Muscle layer of duodenum (tissue), 2 donors: ENCODE measurements around the gene FAM234A.

Source experiments
- H3K27ac ChIP-seq: one replicate; pipeline ENCODE4 v1.7.0; 2013; ENCODE audit warnings: mild to moderate bottlenecking, low read length
- H3K27me3 ChIP-seq: one replicate; pipeline ENCODE4 v1.7.0; 2013; ENCODE audit warnings: low read depth, mild to moderate bottlenecking, control low read depth, low read length
- H3K36me3 ChIP-seq, 2 donors: one replicate each; pipeline ENCODE4 v1.7.0; 2013; ENCODE audit warnings: low read length in 2 of 2, control low read depth in 1 of 2, mild to moderate bottlenecking in 1 of 2; ENCODE audit not compliant: insufficient read depth in 2 of 2, control insufficient read depth in 1 of 2
- H3K4me1 ChIP-seq, 2 donors: one replicate each; pipeline ENCODE4 v1.7.0; 2013; ENCODE audit warnings: low read length in 2 of 2, mild to moderate bottlenecking in 2 of 2, control low read depth in 1 of 2, moderate library complexity in 1 of 2; ENCODE audit not compliant: insufficient read depth in 2 of 2, control insufficient read depth in 1 of 2
- H3K4me3 ChIP-seq, 2 donors: one replicate each; pipeline ENCODE4 v1.7.0; 2013; ENCODE audit warnings: low read length in 2 of 2, low read depth in 1 of 2, mild to moderate bottlenecking in 1 of 2
- H3K9me3 ChIP-seq, 2 donors: one replicate each; pipeline ENCODE4 v1.7.0; 2013; ENCODE audit warnings: low read length in 2 of 2, control low read depth in 1 of 2, mild to moderate bottlenecking in 1 of 2; ENCODE audit not compliant: control insufficient read depth in 1 of 2
- donor health status: healthy.

Gene FAM234A

DNA sequence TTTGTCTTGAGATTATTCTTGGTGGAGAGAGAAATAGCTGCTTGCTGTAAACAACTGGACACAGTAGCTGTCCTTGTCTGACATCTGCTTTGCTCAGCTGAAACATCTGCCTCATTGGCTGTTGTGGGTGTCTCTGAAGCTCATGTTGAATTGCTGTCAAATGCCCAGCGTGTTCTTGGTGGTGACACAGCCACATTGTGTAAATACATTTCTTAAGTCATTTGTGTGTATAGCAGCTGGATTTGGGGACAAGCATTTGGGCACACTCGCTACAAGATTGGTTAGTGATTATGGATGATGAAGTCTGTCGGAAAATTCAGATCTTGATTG, 5.3 kb downstream of the FAM234A start:
- Histone ChIP-seq H3K4me3 (no peak overlapping the region), H3K27ac (peak overlapping the region; percentile 52), H3K4me1 (peaks cover 6 to 12% of the 10 kb centered on the region in 2 donors), H3K36me3 (peaks cover 0 to 4% of the 10 kb centered on the region in 2 donors), H3K9me3 (no peaks in the 10 kb centered on the region), H3K27me3 (no peaks in the 10 kb centered on the region)

DNA sequence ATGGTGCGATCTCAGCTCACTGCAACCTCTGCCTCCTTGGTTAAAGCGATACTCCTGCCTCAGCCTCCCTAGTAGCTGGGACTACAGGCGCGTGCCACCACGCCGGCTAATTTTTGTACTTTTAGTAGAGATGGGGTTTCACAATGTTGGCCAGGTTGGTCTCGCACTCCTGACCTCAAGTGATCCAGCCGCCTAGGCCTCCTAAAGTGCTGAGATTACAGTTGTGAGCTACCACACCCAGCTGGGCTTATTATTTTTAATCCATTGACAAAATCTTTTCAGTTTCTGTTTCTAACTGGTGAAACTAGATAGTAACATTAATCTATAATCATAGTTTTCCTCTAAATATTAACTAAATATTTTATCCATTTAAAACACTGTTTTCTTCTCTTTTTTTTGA, 5.9 kb downstream of the FAM234A start:
- peaks cover 6 to 12% of the 10 kb centered on the region in 2 donors for H3K4me1 ChIP-seq
- peak overlapping the region; percentile 4 for H3K27ac ChIP-seq

GRCh38 chr16:242281-242680, 7.7 kb downstream of the FAM234A start:
- Histone ChIP-seq H3K9me3 (no peaks in the 10 kb centered on the region), H3K36me3 (no peaks in the 10 kb centered on the region), H3K27me3 (no peaks in the 10 kb centered on the region), H3K4me1 (peaks cover 6 to 12% of the 10 kb centered on the region in 2 donors), H3K4me3 (no peak overlapping the region), H3K27ac (peak overlapping the region; percentile 3)

More for the DNA sequence above, 5.9 kb downstream of the FAM234A start:
- Histone ChIP-seq H3K9me3 (no peaks in the 10 kb centered on the region), H3K27me3 (no peaks in the 10 kb centered on the region), H3K4me3 (no peak overlapping the region), H3K36me3 (no peaks in the 10 kb centered on the region)

DNA sequence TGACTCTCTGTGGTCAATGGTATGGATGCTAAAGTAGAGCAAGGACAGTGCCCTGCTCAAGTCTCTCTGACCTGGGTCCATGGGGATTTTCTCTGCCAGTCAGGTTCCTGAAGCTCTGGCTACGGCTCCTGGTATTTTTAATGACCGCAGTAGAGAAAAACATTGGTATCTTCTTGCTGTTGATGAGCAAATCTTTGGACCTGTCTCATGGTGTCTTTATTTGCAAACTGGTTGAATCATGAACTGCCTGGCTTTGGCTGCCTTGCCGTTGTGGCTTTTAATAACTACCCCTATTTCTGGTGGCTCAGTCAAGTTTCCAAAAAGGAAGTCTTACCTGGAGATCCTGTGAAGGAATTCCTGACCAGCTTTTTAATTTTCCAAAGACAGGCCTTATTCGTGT, 8.7 kb downstream of the FAM234A start:
- no peaks in the 10 kb centered on the region for H3K36me3 ChIP-seq
- no peaks in the 10 kb centered on the region for H3K9me3 ChIP-seq
- no peak overlapping the region for H3K4me3 ChIP-seq
- H3K27me3 ChIP-seq = no peaks in the 10 kb centered on the region
- peaks cover 6 to 12% of the 10 kb centered on the region in 2 donors for H3K4me1 ChIP-seq
- H3K27ac ChIP-seq = peak overlapping the region; percentile 23

GRCh38 chr16:245105-245504, 10.5 kb downstream of the FAM234A start:
- no peaks in the 10 kb centered on the region for H3K27me3 ChIP-seq

GRCh38 chr16:247027-247426, 12.4 kb downstream of the FAM234A start:
- Histone ChIP-seq H3K4me1 (no peaks in the 10 kb centered on the region), H3K9me3 (no peaks in the 10 kb centered on the region), H3K27ac (no peak overlapping the region), H3K27me3 (no peaks in the 10 kb centered on the region), H3K36me3 (peaks cover 0 to 15% of the 10 kb centered on the region in 2 donors), H3K4me3 (no peak overlapping the region)

More at GRCh38 chr16:245105-245504, 10.5 kb downstream of the FAM234A start:
- no peaks in the 10 kb centered on the region for H3K9me3 ChIP-seq
- no peak overlapping the region for H3K27ac ChIP-seq
- H3K4me3 ChIP-seq = no peak overlapping the region
- H3K4me1 ChIP-seq = peaks cover 2 to 6% of the 10 kb centered on the region in 2 donors
- H3K36me3 ChIP-seq = peaks cover 0 to 2% of the 10 kb centered on the region in 2 donors

DNA sequence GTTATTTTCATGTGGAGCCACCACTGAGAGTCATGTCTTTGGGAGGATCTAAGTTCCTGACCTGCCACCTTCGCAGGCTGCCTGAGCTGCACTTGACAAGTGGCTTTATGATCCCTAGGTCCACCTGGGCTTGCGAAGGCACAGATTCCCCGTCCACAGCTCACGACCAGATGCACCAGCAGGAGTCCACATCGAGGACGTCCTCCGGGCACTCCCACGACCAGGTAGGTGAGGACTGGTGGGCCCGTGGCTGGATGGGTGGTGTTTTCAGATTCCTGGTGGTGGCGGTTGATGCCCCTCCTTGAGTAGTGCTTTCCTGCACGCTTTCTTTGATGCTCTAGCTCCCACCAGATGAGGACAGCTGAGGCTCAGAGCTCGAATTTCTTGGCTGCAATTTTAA, 14.8 kb downstream of the FAM234A start:
- H3K4me1 ChIP-seq = no peaks in the 10 kb centered on the region
- H3K4me3 ChIP-seq = no peak overlapping the region
- H3K27me3 ChIP-seq = no peaks in the 10 kb centered on the region
- H3K36me3 ChIP-seq = peaks cover 0 to 28% of the 10 kb centered on the region in 2 donors
- no peak overlapping the region for H3K27ac ChIP-seq
- no peaks in the 10 kb centered on the region for H3K9me3 ChIP-seq

GRCh38 chr16:252366-253337, 18.0 kb downstream of the FAM234A start:
- Histone ChIP-seq H3K27me3 (no peaks in the 10 kb centered on the region), H3K9me3 (no peaks in the 10 kb centered on the region), H3K4me1 (no peaks in the 10 kb centered on the region), H3K27ac (peak overlapping the region; percentile 61), H3K36me3 (peaks cover 5 to 54% of the 10 kb centered on the region in 2 donors), H3K4me3 (no peak overlapping the region)

GRCh38 chr16:253833-254232, 19.2 kb downstream of the FAM234A start:
- Histone ChIP-seq H3K9me3 (no peaks in the 10 kb centered on the region), H3K36me3 (peaks cover 5 to 56% of the 10 kb centered on the region in 2 donors), H3K27ac (no peak overlapping the region), H3K27me3 (no peaks in the 10 kb centered on the region), H3K4me1 (no peaks in the 10 kb centered on the region), H3K4me3 (no peak overlapping the region)

DNA sequence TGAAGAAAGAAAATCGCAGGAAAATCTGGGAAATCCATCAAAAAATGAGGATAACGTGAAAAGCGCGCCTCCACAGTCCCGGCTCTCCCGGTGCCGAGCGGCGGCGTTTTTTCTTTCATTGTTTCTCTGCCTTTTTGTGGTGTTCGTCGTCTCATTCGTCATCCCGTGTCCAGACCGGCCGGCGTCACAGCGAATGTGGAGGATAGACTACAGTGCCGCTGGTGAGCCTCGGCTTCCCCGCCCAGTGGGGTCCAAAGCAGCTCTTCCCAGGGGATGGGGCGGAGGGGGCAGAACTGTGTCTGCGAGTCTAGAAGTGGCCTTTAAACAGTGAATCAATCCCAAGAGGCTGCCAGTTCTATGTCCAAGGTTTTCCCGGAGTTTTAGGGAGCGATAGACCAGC, 19.8 kb downstream of the FAM234A start:
- Histone ChIP-seq H3K9me3 (no peaks in the 10 kb centered on the region), H3K27ac (no peak overlapping the region), H3K36me3 (peaks cover 7 to 62% of the 10 kb centered on the region in 2 donors), H3K27me3 (no peaks in the 10 kb centered on the region), H3K4me1 (no peaks in the 10 kb centered on the region), H3K4me3 (no peak overlapping the region)

GRCh38 chr16:255183-255582, 20.6 kb downstream of the FAM234A start:
- peaks cover 10 to 67% of the 10 kb centered on the region in 2 donors for H3K36me3 ChIP-seq

More at GRCh38 chr16:255183-255582, 20.6 kb downstream of the FAM234A start:
- Histone ChIP-seq H3K4me3 (no peak overlapping the region), H3K4me1 (no peaks in the 10 kb centered on the region), H3K9me3 (no peaks in the 10 kb centered on the region), H3K27ac (no peak overlapping the region), H3K27me3 (no peaks in the 10 kb centered on the region)
